Activated naive CD8-positive, alpha-beta T cell treated with anti-CD3 and anti-CD28 coated beads, Interleukin-2, amount 50 U/mL, for 16 hours (primary cell): ENCODE data around the gene FEM1C.

Source experiments
- DNase-seq: peaks from one replicate; pipeline ENCODE4 v3.0.0-alpha.2; 2020; ENCODE audit warnings: low read depth, low spot score

FEM1C gene

GRCh38 chr5:115558388-115558956, 13.9 kb upstream of the FEM1C start:
- DNase-seq: no peak

DNA sequence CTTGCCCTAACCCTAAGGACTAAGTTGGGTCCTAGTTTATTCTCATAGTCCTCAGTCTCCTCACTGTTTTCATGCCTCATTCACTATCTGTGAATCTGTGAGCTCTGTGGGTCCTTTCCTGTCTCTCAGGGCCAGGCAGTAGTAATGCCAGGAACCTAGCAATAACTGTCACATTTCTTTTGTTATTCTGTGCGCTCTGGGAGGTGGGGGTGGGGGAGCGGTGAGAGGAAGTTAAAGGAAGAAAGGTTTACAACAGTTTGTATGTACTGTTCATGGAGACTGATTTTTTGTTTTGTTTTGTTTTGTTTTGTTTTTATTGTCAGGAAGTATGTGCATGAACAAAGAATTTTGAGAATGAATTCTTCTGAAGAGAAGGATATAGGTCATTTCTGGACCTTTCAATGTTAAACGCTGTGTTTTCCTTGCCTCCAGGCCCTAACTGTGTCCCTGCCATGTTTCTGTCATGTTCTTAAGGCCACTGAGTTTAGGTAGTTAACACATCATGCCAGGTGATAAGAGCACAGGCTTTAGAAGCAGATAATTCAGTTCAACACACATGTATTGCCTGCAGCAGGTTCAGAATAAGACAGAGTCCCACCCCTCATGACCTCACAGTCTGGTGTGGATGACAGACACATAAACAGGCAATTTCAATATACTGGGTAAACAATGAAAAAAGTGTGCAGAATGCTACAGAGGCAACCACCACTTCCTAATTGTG, 13.3 kb upstream of the FEM1C start:
- DNase-seq: no peak

- no peak for DNase-seq
These were observed 11.7 kb upstream of the FEM1C start for GRCh38 chr5:115556276-115556675.

DNA sequence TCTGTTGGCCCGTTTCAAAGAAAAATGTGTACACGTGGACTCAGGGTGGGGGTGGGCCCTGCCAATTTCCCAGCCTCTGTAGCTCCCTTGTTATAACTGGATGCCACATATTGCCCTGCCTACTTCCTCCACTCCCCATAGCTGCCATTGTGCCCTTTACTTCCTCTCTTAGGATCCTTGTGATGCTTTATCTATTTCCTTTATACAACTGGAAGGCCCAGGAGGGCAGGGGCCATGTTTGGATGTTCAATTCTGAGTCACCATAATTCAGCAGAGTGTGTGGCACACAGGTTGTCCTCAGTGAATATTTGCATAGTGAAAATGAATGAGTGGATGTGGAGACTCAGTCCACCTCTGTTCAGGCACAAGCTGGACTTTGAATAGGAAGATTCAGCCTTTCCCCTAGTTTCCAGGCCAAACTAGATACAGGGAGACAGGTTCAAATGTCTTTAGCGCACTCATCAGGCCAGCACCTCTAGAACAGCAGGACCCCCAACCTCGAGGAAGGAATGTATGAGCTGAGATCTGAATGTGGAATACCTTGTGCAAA, 10.6 kb upstream of the FEM1C start:
- DNase-seq: no peak

- no peak for DNase-seq
These were observed 8.5 kb upstream of the FEM1C start for GRCh38 chr5:115553082-115553481.

GRCh38 chr5:115551415-115551814, 6.8 kb upstream of the FEM1C start:
- DNase-seq: no peak

DNA sequence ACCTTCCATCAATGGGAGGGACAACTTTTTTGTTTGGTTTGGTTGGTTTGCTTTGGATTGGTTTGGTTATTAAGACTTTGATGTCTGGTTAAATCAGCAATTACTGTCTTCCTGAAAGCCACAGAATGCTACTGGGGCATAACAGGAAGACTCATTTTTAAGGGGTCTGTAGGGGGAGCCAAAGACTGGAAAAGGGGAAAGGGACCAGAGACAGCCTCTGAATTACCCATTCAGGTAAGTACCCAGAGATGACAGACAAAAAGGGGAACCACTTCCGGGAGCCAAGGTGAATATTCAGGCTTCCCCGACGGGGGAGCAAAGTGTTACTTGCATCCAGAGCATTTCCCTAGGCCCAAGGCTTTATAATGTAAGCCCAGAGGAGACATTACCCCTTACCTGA, 4.6 kb upstream of the FEM1C start:
- no peak for DNase-seq

- DNase-seq: no peak
These were observed 4.1 kb upstream of the FEM1C start for GRCh38 chr5:115548683-115549082.

- no peak for DNase-seq
These were observed 842 bp upstream of the FEM1C start for GRCh38 chr5:115545351-115545882.

DNA sequence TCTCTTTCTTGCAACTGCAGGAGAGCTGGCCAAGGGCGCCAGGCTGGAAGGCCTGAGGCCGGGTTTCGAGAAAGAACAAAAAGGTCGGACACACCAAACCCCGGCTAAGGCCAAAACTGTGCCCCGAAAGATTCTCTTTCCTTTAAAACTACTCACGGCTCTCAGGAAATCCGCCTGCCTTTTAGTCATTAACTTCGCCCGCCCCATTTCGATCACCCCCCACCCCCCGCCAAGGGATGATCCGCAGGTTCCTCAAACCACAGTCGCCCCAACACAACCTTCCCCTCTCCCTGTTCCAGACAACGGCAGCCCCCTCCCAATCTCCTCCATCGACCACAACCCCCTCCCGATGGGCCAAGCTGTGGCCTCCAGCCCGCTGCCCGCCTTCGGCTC, 536 bp downstream of the FEM1C start:
- DNase-seq: peak; percentile 12

- no peak for DNase-seq
These were observed 1.1 kb downstream of the FEM1C start for GRCh38 chr5:115543365-115544042.

- no peak for DNase-seq
These were observed 1.8 kb downstream of the FEM1C start for GRCh38 chr5:115542651-115543364.

- no peak for DNase-seq
These were observed 2.5 kb downstream of the FEM1C start for GRCh38 chr5:115542086-115542485.

GRCh38 chr5:115541611-115542010, 3.0 kb downstream of the FEM1C start:
- no peak for DNase-seq

DNA sequence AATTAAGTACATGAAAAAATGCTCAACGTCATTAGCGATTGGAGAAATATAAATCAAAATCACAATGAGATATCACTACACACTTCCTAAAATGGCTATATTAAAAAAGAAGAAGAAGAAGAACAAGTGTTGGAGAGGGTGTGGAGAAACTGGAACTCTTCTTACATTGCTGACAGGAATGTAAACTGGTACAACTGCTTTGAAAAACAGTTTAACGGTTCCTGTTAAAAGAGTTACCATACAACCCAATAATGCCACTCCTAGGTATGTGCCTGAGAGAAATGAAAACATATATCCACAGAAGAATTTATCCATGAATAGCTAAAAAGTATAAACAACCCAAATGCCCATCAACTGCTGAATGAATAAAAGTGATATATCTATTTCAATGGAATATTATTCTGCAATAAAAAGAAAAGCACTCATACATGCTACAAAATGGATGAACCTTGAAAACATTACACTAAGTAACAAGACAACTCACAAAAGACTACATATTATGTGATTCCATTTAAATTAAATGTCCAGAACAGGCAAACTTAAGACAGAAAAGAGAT, 9.0 kb downstream of the FEM1C start:
- no peak for DNase-seq

GRCh38 chr5:115532517-115532916, 12.1 kb downstream of the FEM1C start:
- DNase-seq: no peak

DNA sequence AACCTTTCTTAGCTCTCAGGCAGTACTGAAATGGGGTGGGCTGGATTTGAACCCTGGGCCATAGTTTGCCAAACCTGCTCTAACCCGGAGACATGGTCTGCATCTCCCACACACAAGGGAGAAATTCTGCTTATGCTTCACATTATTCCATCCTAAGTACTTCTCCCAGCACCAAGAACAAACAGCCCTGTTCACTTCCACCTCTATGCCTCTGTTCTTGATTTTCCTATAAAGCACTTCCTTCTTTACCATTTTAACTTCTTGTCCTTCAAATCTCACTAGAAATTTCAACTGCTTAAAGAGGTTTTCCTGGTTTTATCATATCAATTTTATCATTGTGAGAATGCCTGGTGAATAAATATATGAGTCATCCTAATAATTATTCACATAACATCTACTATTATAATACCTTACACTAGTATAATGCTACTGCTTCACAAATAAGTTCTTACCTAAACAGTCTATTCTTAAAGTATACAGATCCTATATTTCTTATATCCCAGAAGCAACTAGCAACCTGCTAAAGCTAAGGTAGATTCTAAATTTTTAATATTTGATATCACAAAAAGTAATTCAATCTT, 12.7 kb downstream of the FEM1C start:
- no peak for DNase-seq

- DNase-seq: no peak
These were observed 13.2 kb downstream of the FEM1C start for GRCh38 chr5:115531380-115531779.

DNA sequence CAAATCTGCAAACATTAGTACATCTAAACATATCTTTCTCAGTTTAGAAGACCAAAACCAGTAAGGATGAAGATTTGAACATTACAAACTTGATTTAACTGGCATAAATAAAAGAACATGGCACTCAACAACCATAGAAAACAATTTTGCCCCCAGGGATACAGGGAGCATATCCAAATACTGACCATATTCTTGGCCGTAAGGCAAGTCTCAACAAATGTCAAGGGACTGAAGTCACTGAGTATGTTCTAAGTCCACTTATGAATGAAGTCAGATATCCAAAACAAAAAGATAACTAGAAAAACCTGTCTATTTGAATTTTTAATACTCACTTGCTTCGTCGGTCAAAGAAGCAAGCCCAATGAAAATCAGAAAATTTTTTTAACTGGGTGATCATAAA, 14.1 kb downstream of the FEM1C start:
- DNase-seq: no peak

DNA sequence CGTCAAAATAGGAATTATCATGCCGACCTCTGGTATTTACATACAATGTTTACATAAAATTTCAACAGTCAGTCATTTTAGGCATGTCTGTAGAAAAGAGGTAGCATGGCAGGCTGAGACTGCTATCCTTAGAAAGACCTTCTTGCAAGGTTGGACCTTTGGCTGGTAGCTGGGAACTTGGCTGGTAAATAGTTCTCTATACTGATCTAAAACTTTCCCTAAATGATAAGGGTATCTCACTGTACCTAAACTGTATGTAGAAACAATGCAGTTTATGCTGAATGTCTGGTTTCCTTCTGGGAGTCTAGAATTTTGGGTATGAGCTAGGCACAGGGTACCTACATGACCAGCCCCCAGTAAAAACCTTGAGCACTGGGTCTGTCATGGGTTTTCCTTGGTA, 18.0 kb downstream of the FEM1C start:
- DNase-seq: no peak

GRCh38 chr5:115524199-115524847, 20.3 kb downstream of the FEM1C start:
- DNase-seq: no peak
